Stimulated activated naive B cell treated with anti-CD40 and anti-IgM and Interleukin-4, amounts not matched to agents 10 μg/mL and 1 μg/mL and 100 μg/mL, for 72 hours (primary cell): ENCODE measurements around the gene POP5.

ENCODE experiments used
- ATAC-seq, 2 donors: fragments of 150-1000 bp; cut with Tn5 transposase; replicated peaks; 2 replicates each; pipeline ENCODE4 v1.10.0; 2021; ENCODE audit warnings: moderate library complexity in 1 of 2
- DNase-seq: peaks from one replicate; pipeline ENCODE4 v3.0.0; 2021
- H3K27ac Mint-ChIP-seq: one replicate; pipeline ENCODE4 v1.8.0; 2022; ENCODE audit warnings: mild to moderate bottlenecking, mixed read lengths
- H3K27me3 Mint-ChIP-seq, 2 donors: one replicate each; pipeline ENCODE4 v1.8.0; 2022; ENCODE audit warnings: mixed read lengths in 2 of 2
- H3K36me3 Mint-ChIP-seq, 2 donors: one replicate each; pipeline ENCODE4 v1.8.0; 2022; ENCODE audit warnings: mixed read lengths in 2 of 2, mild to moderate bottlenecking in 1 of 2
- H3K4me1 Mint-ChIP-seq, 2 donors: one replicate each; pipeline ENCODE4 v1.8.0; 2022; ENCODE audit warnings: mixed read lengths in 2 of 2, mild to moderate bottlenecking in 1 of 2
- H3K4me3 Mint-ChIP-seq, 2 donors: one replicate each; pipeline ENCODE4 v1.8.0; 2022; ENCODE audit warnings: mild to moderate bottlenecking in 2 of 2, mixed read lengths in 2 of 2, moderate library complexity in 1 of 2
- H3K9me3 Mint-ChIP-seq, 2 donors: one replicate each; pipeline ENCODE4 v1.8.0; 2022; ENCODE audit warnings: mixed read lengths in 2 of 2, mild to moderate bottlenecking in 1 of 2

The POP5 gene

DNA sequence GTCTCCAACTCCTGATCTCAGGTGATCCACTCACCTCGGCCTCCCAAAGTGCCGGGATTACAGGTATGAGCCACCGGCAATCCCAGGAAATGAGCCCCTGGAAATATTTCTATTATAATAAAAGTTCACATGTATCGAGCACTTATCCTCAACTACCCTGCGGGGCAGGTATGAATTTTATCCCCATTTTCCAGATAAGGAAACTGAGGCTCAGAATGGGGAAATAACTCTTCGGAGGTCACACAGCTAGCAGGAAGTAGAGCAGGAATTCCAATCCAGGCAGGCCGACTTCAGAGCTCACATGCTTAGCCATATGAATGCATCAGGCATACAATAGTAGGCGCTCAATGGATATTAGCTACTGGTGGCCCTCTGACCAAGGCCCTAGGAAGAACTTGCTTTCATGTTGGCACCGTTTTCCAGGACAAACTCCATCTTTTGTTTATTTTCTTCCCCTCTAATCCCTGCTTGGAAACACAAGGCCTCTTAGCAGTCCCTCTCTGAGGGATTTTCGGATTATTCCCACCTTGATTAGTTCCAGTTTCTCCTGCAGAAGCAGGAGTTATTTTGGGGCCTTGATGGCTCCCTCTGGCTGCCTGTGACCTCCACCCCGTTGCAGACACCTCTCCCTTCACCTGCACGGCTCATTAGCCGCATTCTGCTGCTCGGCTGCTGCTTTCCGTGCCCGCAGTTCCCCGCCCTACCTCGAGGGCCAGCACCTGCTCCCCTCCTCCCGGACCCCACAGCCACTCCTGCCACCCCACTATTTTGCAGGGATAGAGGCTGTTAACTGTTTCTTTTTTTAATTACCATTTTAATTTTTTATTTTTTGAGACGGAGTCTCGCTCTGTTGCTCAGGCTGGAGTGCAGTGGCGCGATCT is 18.7 kb upstream of the POP5 start:
- DNase-seq (no peak), ATAC-seq (no peak)
- Mint-ChIP-seq H3K9me3 (no peaks in the 10 kb centered on the region), H3K27ac (no peak overlapping the region), H3K4me3 (no peak overlapping the region), H3K36me3 (no peaks in the 10 kb centered on the region), H3K4me1 (peaks cover 0 to 6% of the 10 kb centered on the region in 2 donors), H3K27me3 (peaks cover 25 to 62% of the 10 kb centered on the region in 2 donors)

GRCh38 chr12:120598674-120599463 is 17.7 kb upstream of the POP5 start:
- H3K4me1 Mint-ChIP-seq: peaks cover 0 to 6% of the 10 kb centered on the region in 2 donors
- H3K36me3 Mint-ChIP-seq: no peaks in the 10 kb centered on the region
- H3K27me3 Mint-ChIP-seq: peaks cover 25 to 62% of the 10 kb centered on the region in 2 donors
- H3K9me3 Mint-ChIP-seq: no peaks in the 10 kb centered on the region
- DNase-seq (no peak), ATAC-seq (peak; percentile 50 to 63)
- H3K4me3 Mint-ChIP-seq: no peak overlapping the region
- H3K27ac Mint-ChIP-seq: no peak overlapping the region

DNA sequence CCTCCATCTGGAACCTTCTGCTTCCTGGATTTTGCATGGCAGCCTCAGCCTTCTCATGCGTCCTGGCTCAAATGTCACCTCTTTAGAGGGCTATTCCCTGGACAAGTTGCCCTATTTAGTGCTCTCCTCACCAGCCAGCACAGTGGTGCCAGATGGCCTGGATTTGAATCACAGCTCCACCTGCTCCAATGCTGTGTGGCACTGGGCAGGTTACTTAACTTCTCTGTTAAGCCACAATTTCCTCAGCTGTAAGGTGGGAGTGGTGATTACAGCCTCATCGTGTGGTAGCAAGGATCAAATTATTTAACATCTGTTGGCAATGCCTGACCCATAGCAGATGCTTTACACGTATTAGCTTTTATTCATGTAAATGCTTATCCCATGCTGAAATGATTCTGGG is 16.7 kb upstream of the POP5 start:
- no peaks in the 10 kb centered on the region for H3K9me3 Mint-ChIP-seq
- no peak overlapping the region for H3K27ac Mint-ChIP-seq
- H3K4me3 Mint-ChIP-seq: no peak overlapping the region
- DNase-seq: no peak
- no peak for ATAC-seq
- peaks cover 0 to 6% of the 10 kb centered on the region in 2 donors for H3K4me1 Mint-ChIP-seq
- H3K27me3 Mint-ChIP-seq: peaks cover 25 to 59% of the 10 kb centered on the region in 2 donors
- H3K36me3 Mint-ChIP-seq: no peaks in the 10 kb centered on the region

GRCh38 chr12:120596901-120597300 is 15.7 kb upstream of the POP5 start:
- no peak overlapping the region for H3K4me3 Mint-ChIP-seq
- H3K9me3 Mint-ChIP-seq: no peaks in the 10 kb centered on the region
- no peaks in the 10 kb centered on the region for H3K4me1 Mint-ChIP-seq
- H3K36me3 Mint-ChIP-seq: no peaks in the 10 kb centered on the region
- no peak overlapping the region for H3K27ac Mint-ChIP-seq
- H3K27me3 Mint-ChIP-seq: peaks cover 22 to 50% of the 10 kb centered on the region in 2 donors
- ATAC-seq (no peak), DNase-seq (no peak)

DNA sequence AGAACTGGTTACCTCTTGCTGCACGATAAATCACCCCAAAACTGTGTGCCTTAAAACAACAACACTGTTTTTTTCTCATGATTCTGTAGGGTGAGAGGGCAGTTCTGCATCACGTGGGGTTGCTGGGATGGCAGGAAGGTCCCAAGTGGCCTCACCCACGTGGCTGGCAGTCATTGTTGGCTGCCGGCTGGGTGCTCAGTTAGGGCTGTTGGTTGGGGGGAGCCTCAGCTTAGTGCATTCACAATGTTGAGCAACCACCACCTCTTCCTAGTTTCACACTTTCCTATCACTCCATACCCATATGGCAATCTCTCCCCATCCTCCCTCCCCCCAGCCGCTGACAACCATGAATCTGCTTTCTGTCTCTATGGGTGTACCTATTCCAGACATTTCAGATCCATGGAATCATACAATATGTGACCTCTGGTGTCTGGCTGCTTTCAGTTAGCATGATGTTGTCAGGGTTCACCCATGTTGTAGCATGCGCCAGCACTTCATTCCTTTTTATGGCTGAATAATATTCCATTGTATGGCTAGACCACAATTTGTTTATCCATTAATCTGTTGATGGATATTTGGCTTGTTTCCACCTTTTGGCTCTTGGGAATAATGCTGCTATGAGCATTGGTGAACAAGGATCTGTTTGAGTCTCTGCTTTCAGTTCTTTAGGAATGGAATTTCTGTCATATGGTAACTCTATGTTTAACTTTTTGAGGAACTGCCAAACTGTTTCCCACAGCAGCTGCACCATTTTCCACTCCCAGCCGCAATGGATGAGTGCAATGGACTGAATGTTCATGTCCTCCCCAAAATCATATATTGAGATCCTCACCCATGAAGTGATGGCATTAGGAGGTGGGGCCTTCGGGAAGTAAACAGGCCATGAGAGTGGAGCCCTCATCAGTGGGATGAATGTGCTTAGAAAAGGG is 11.2 kb upstream of the POP5 start:
- H3K27me3 Mint-ChIP-seq: peaks cover 3 to 18% of the 10 kb centered on the region in 2 donors

DNA sequence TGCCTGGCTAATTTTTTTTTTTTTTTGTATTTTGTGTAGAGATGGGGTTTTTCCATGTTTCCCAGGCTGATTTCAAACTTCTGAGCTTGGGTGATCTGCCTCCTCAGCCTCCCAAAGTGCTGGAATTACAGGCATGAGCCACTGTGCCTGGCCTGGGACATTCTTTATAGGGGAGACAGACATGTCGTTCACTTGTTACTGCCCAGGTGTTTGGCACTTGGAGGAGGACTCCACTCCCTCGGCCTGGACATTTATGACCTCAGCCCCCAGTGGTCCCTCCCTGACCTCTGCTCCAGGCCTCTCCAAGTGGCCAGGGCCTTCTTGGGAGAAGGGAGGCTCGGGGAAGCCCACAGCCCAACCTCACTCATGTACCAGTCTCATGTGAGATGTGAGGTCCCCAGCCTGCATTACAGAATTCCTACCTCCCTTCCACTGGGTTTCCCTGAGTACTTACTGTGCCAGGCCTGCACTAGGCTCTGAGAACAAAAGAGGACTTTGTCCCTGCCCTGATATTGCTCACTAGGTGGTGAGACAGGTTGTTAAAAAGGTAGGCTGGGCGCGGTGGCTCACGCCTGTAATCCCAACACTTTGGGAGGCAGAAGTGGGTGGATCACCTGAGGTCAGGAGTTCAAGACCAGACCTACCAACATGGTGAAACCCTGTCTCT is 9.7 kb upstream of the POP5 start:
- Mint-ChIP-seq H3K4me3 (no peak overlapping the region), H3K27ac (no peak overlapping the region), H3K36me3 (no peaks in the 10 kb centered on the region), H3K4me1 (no peaks in the 10 kb centered on the region), H3K9me3 (no peaks in the 10 kb centered on the region), H3K27me3 (peaks cover 0 to 19% of the 10 kb centered on the region in 2 donors)
- DNase-seq (no peak), ATAC-seq (no peak)

More for the DNA sequence above, 11.2 kb upstream of the POP5 start:
- Mint-ChIP-seq H3K4me1 (no peaks in the 10 kb centered on the region), H3K9me3 (no peaks in the 10 kb centered on the region), H3K27ac (no peak overlapping the region), H3K4me3 (no peak overlapping the region), H3K36me3 (no peaks in the 10 kb centered on the region)
- no peak for DNase-seq
- ATAC-seq: no peak

- H3K27ac Mint-ChIP-seq: no peak overlapping the region
- H3K27me3 Mint-ChIP-seq: peaks cover 5 to 18% of the 10 kb centered on the region in 2 donors
- H3K4me1 Mint-ChIP-seq: peaks cover 1 to 3% of the 10 kb centered on the region in 2 donors
- no peaks in the 10 kb centered on the region for H3K9me3 Mint-ChIP-seq
- no peak overlapping the region for H3K4me3 Mint-ChIP-seq
- no peak for DNase-seq
- H3K36me3 Mint-ChIP-seq: no peaks in the 10 kb centered on the region
- ATAC-seq: no peak
Observed at GRCh38 chr12:120588948-120589930, 8.0 kb upstream of the POP5 start.

DNA sequence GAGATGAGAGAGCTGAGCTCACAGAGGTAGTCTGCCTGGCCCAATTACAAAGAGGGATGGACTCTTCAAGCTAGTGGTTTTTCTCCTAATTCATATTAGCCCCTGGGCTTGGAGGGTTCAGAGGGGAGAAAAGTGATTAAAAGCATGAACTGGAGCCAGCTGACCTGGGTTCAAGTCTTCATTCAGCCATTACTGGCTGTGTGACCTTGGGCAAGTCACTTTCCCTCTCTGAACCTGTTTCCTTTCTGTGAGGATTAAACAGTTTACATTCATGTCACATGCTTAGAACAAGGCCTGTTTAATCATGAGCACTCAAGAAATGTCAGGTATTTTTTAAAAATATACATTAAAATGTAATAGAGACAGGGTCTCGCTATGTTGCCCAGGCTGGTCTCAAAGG is 7.2 kb upstream of the POP5 start:
- Mint-ChIP-seq H3K4me3 (no peak overlapping the region), H3K4me1 (peaks cover 6 to 10% of the 10 kb centered on the region in 2 donors)
- ATAC-seq: no peak

GRCh38 chr12:120586860-120587259 is 5.7 kb upstream of the POP5 start:
- Mint-ChIP-seq H3K4me1 (peaks cover 9 to 18% of the 10 kb centered on the region in 2 donors), H3K9me3 (no peaks in the 10 kb centered on the region)

More for the DNA sequence above, 7.2 kb upstream of the POP5 start:
- Mint-ChIP-seq H3K27me3 (peaks cover 10 to 18% of the 10 kb centered on the region in 2 donors), H3K36me3 (no peaks in the 10 kb centered on the region), H3K27ac (no peak overlapping the region), H3K9me3 (no peaks in the 10 kb centered on the region)
- DNase-seq: no peak

GRCh38 chr12:120586206-120586605 is 5.0 kb upstream of the POP5 start:
- ATAC-seq (no peak), DNase-seq (no peak)
- Mint-ChIP-seq H3K4me3 (no peak overlapping the region), H3K27me3 (peaks cover 12% of the 10 kb centered on the region in 2 donors), H3K36me3 (peaks cover 0 to under 1% of the 10 kb centered on the region in 2 donors), H3K4me1 (peaks cover 9 to 24% of the 10 kb centered on the region in 2 donors), H3K27ac (no peak overlapping the region), H3K9me3 (no peaks in the 10 kb centered on the region)

More at GRCh38 chr12:120586860-120587259, 5.7 kb upstream of the POP5 start:
- ATAC-seq: no peak
- DNase-seq: no peak
- Mint-ChIP-seq H3K27me3 (peaks cover 12 to 17% of the 10 kb centered on the region in 2 donors), H3K4me3 (no peak overlapping the region), H3K36me3 (no peaks in the 10 kb centered on the region), H3K27ac (no peak overlapping the region)

GRCh38 chr12:120584343-120585149 is 3.3 kb upstream of the POP5 start:
- Mint-ChIP-seq H3K36me3 (peaks cover 4 to 11% of the 10 kb centered on the region in 2 donors), H3K4me3 (peak overlapping the region; percentile 78 to 83), H3K27me3 (peaks cover 12% of the 10 kb centered on the region in 2 donors), H3K4me1 (peaks cover 18 to 41% of the 10 kb centered on the region in 2 donors), H3K9me3 (no peaks in the 10 kb centered on the region), H3K27ac (peak overlapping the region; percentile 51)
- DNase-seq (peak; percentile 41), ATAC-seq (peak; percentile 15 to 18)
